Hematopoietic multipotent progenitor cell treated with erythropoietin and hydrocortisone succinate and interleukin-3 and kit ligand, for 17 days (in vitro differentiated cells): Measurements from ENCODE around the gene RPL3.

Source experiments
- DNase-seq: peaks from one replicate; pipeline ENCODE4 v3.0.0-alpha.2; 2015; ENCODE audit warnings: low spot score

The RPL3 gene

GRCh38 chr22:39299829-39300178 is 19.6 kb downstream of the RPL3 start:
- no peak for DNase-seq

- no peak for DNase-seq
Observed at GRCh38 chr22:39298241-39298987, 21.0 kb downstream of the RPL3 start.

- DNase-seq, result no peak
Observed at GRCh38 chr22:39297490-39298240, 21.8 kb downstream of the RPL3 start.

GRCh38 chr22:39296981-39297489 is 22.4 kb downstream of the RPL3 start:
- no peak for DNase-seq

GRCh38 chr22:39296535-39296934 is 22.9 kb downstream of the RPL3 start:
- DNase-seq, result no peak

GRCh38 chr22:39294571-39295468 is 24.6 kb downstream of the RPL3 start:
- DNase-seq, result no peak

- no peak for DNase-seq
Observed at GRCh38 chr22:39293766-39294368, 25.6 kb downstream of the RPL3 start.

GRCh38 chr22:39292561-39293074 is 26.8 kb downstream of the RPL3 start:
- no peak for DNase-seq

GRCh38 chr22:39292031-39292462 is 27.4 kb downstream of the RPL3 start:
- DNase-seq, result no peak

GRCh38 chr22:39291523-39291922 is 27.9 kb downstream of the RPL3 start:
- DNase-seq, result no peak

- DNase-seq, result no peak
Observed at GRCh38 chr22:39290724-39291161, 28.7 kb downstream of the RPL3 start.

- no peak for DNase-seq
Observed at GRCh38 chr22:39289975-39290720, 29.3 kb downstream of the RPL3 start.

- no peak for DNase-seq
Observed at GRCh38 chr22:39289533-39289932, 29.9 kb downstream of the RPL3 start.

GRCh38 chr22:39288135-39288898 is 31.1 kb downstream of the RPL3 start:
- no peak for DNase-seq

GRCh38 chr22:39287076-39287725 is 32.2 kb downstream of the RPL3 start:
- no peak for DNase-seq

- DNase-seq, result no peak
Observed at GRCh38 chr22:39284983-39285382, 34.4 kb downstream of the RPL3 start.

- DNase-seq, result no peak
Observed at GRCh38 chr22:39284142-39284980, 35.1 kb downstream of the RPL3 start.

GRCh38 chr22:39283322-39284141 is 35.9 kb downstream of the RPL3 start:
- DNase-seq, result no peak
